B cell (primary cell): ENCODE measurements around the gene EIF5A. TPM values are rescaled to one million over a fixed set of nuclear protein-coding genes. Genes with fewer than 3 reads are reported as not detected.

Experiments
- ATAC-seq: fragments of 200-7000 bp; cut with Tn5 transposase; one replicate; pipeline ENCODE4 v1.10.0; 2021; ENCODE audit warnings: low read depth, mild to moderate bottlenecking, moderate number of reproducible peaks, moderate library complexity
- CTCF ChIA-PET: fragments of 350-600 bp; sonication (Branson Sonifier 250); formaldehyde crosslinking; loops from one replicate; lab custom pipeline; 2021; ENCODE audit warnings: antibody characterized with exemption, inconsistent platforms; lab: Charles Lee
- POLR2A ChIA-PET: fragments of 350-600 bp; sonication (Branson Sonifier 250); formaldehyde crosslinking; loops from one replicate; lab custom pipeline; 2021; ENCODE audit warnings: antibody characterized with exemption; lab: Charles Lee
- DNase-seq: peaks from one replicate; pipeline ENCODE4 v3.0.0; 2013
- H2AFZ ChIP-seq: 2 replicates; pipeline ENCODE4 v1.6.1; 2012; ENCODE audit warnings: mild to moderate bottlenecking, low read depth, low read length; ENCODE audit not compliant: insufficient read depth, poor library complexity, severe bottlenecking
- H3K27ac ChIP-seq, 2 donors: 1 replicate in 1 of 2; 2 replicates in 1 of 2; pipeline ENCODE4 v1.5.1; 2012 to 2013; ENCODE audit warnings: low read length in 2 of 2, mild to moderate bottlenecking in 2 of 2, moderate library complexity in 1 of 2
- H3K27me3 ChIP-seq, 4 experiments: fragments of 200-600 bp in 1 of 4; sonication (generic) in 1 of 4; replicated peaks in 1 of 4; 1 replicate in 2 of 4; 2 replicates in 2 of 4; pipeline versions ENCODE4 v1.6.1 to v1.7.0; 2013 to 2016; ENCODE audit warnings: low read length in 3 of 4, mild to moderate bottlenecking in 2 of 4, mixed read lengths in 1 of 4, moderate library complexity in 1 of 4; ENCODE audit not compliant: insufficient read depth in 4 of 4, control insufficient read depth in 3 of 4; ENCODE audit errors: control extremely low read depth in 1 of 4
- H3K36me3 ChIP-seq, 2 experiments: replicated peaks in 1 of 2; 1 replicate in 1 of 2; 2 replicates in 1 of 2; pipeline versions ENCODE4 v1.6.1 to v1.7.1; 2013; ENCODE audit warnings: low read length in 1 of 2; ENCODE audit not compliant: insufficient read depth in 2 of 2, control insufficient read depth in 1 of 2; ENCODE audit errors: control extremely low read depth in 1 of 2, extremely low read depth in 1 of 2
- H3K4me1 ChIP-seq, 2 donors: fragments of 200-600 bp in 1 of 2; sonication (generic) in 1 of 2; 1 replicate in 1 of 2; 2 replicates in 1 of 2; pipeline versions ENCODE4 v1.5.1 to v1.6.1; 2013 to 2017; ENCODE audit warnings: low read length in 2 of 2; ENCODE audit not compliant: control insufficient read depth in 2 of 2, insufficient read depth in 2 of 2
- H3K4me2 ChIP-seq: replicated peaks from 2 replicates; pipeline ENCODE3; 2012; ENCODE audit warnings: mild to moderate bottlenecking, low read depth, low read length; ENCODE audit not compliant: poor library complexity, severe bottlenecking
- H3K4me3 ChIP-seq, 5 experiments: fragments of 200-600 bp in 1 of 5; sonication (generic) in 1 of 5; 1 replicate in 3 of 5; 2 replicates in 2 of 5; pipeline versions ENCODE4 v1.5.1 to v1.7.0; 2011 to 2016; ENCODE audit warnings: low read length in 4 of 5, mild to moderate bottlenecking in 4 of 5, low read depth in 2 of 5, control low read depth in 1 of 5, moderate library complexity in 1 of 5; ENCODE audit not compliant: insufficient read depth in 1 of 5; ENCODE audit errors: control extremely low read depth in 1 of 5, extremely low read depth in 1 of 5
- H3K79me2 ChIP-seq: fragments of 200-600 bp; sonication (generic); one replicate; pipeline ENCODE4 v1.6.0; 2016; ENCODE audit warnings: low read length; ENCODE audit not compliant: control insufficient read depth, insufficient read depth
- H3K9ac ChIP-seq: fragments of 200-600 bp; sonication (generic); 2 replicates; pipeline ENCODE4 v1.6.1; 2017; ENCODE audit warnings: mild to moderate bottlenecking, low read length, moderate library complexity
- H3K9me3 ChIP-seq, 3 donors: one replicate each; pipeline versions ENCODE4 v1.6.1 to v1.7.1; 2013; ENCODE audit warnings: low read length in 2 of 3; ENCODE audit not compliant: control insufficient read depth in 2 of 3, insufficient read depth in 1 of 3; ENCODE audit errors: control extremely low read depth in 1 of 3
- H4K20me1 ChIP-seq: 2 replicates; pipeline ENCODE4 v1.6.0; 2012; ENCODE audit warnings: mild to moderate bottlenecking, low read length; ENCODE audit not compliant: insufficient read depth, control insufficient read depth, poor library complexity, severe bottlenecking
- H3K27ac Mint-ChIP-seq: one replicate; pipeline ENCODE4 v1.8.0; 2021; ENCODE audit warnings: mixed read lengths
- H3K27me3 Mint-ChIP-seq: one replicate; pipeline ENCODE4 v1.8.0; 2021; ENCODE audit warnings: mixed read lengths
- H3K4me1 Mint-ChIP-seq: one replicate; pipeline ENCODE4 v1.8.0; 2021; ENCODE audit warnings: mixed read lengths
- H3K4me3 Mint-ChIP-seq: one replicate; pipeline ENCODE4 v1.8.0; 2021; ENCODE audit warnings: mixed read lengths
- H3K9me3 Mint-ChIP-seq: one replicate; pipeline ENCODE4 v1.8.0; 2022; ENCODE audit warnings: mixed read lengths; ENCODE audit not compliant: insufficient read depth
- CTCF ChIP-seq: fragments of 200-600 bp; IDR thresholded peaks from one replicate; pipeline ENCODE4 v1.8.0; 2022; ENCODE audit warnings: antibody characterized with exemption, mild to moderate bottlenecking
- EZH2 ChIP-seq: IDR thresholded peaks from 2 replicates; pipeline ENCODE4 v1.6.1; 2012; ENCODE audit warnings: borderline replicate concordance, low read depth, mild to moderate bottlenecking, moderate library complexity, low read length; ENCODE audit not compliant: insufficient read depth, poor library complexity, severe bottlenecking
- WGBS: methylation state at CpG from one replicate; pipeline ENCODE4 v1.1.5; 2013; ENCODE audit warnings: missing lambda C conversion rate; ENCODE audit not compliant: insufficient coverage; 5-methylcytosine and 5-hydroxymethylcytosine counted together
- intact Hi-C: fragments of 100-400 bp; cut with micrococcal nuclease; formaldehyde crosslinking; loops from one replicate; pipeline ENCODE4 v1.10.0; 2022
- polyA plus RNA-seq: library from polyadenylated mRNA; depleted of rRNA; stranded (reverse); fragments of >200 nt; gene quantifications from 2 replicates; pipeline ENCODE4 v1.2.3, GENCODE V29; 2012
- total RNA-seq, 2 donors: library from RNA; stranded (reverse); fragments of 120-200 nt in 1 of 2; gene quantifications; 1 replicate in 1 of 2; 2 replicates in 1 of 2; pipeline versions ENCODE4 v1.2.3 to v1.2.4, GENCODE V29; 2013 to 2022

EIF5A gene
- total and polyA plus RNA-seq, 2 donors (not counting 1 experiment from before 2014, with no cell fraction given) = 233 to 576 TPM

- WGBS = 100% methylated on average over 1 of the region's 1 CpG
- H2AFZ ChIP-seq = no peak overlapping the region
- peak overlapping the region; percentile 88 for H3K4me2 ChIP-seq
- peaks cover 25% of the 10 kb centered on the region for H3K79me2 ChIP-seq
- Mint-ChIP-seq H3K9me3 (no peaks in the 10 kb centered on the region), H3K27me3 (no peaks in the 10 kb centered on the region), H3K27ac (peak overlapping the region; percentile 94), H3K4me3 (peak overlapping the region; percentile 96), H3K4me1 (peaks cover 38% of the 10 kb centered on the region)
- TF ChIP-seq EZH2 (no peak), CTCF (no peak)
- ATAC-seq (no peak), DNase-seq (no peak)
- H4K20me1 ChIP-seq = peaks cover 5% of the 10 kb centered on the region
- peaks cover 0 to 29% of the 10 kb centered on the region in 2 experiments for H3K36me3 ChIP-seq
- H3K27me3 ChIP-seq = no peaks in the 10 kb centered on the region
- H3K27ac ChIP-seq = no peak overlapping the region
- peak overlapping the region; percentile 86 for H3K9ac ChIP-seq
- H3K9me3 ChIP-seq = no peaks in the 10 kb centered on the region
- ChIA-PET CTCF (interaction anchor here (1.7 to 5.1 kb wide), 3 partner anchors 9 to 32 kb away, joined by 5 to 47 read pairs (median 15); partner anchors contain the start of gene ACAP1), POLR2A (interaction anchor here (1.2 kb wide), 1 partner anchor 12 kb away, joined by 3 read pairs; the partner anchor contains the start of gene GPS2)
- intact Hi-C loops = no loop called here
- peaks cover 23 to 42% of the 10 kb centered on the region in 2 donors for H3K4me1 ChIP-seq
- H3K4me3 ChIP-seq = no peak overlapping the region
Measured at GRCh38 chr17:7328009-7328408, 20.6 kb downstream of the EIF5A start.

- peak within 1 kb of the TSS; percentile 94 for H2AFZ ChIP-seq
- H3K9ac ChIP-seq = peak within 1 kb of the TSS; percentile 86
- H3K27me3 ChIP-seq = no peaks in the 10 kb centered on the region
- peak within 1 kb of the TSS; percentile 65 to 92 (median 81) for H3K4me3 ChIP-seq
- POLR2A ChIA-PET = interaction anchor here (0.7 to 2.4 kb wide), 15 partner anchors 9 to 919 kb away, joined by 3 to 18 read pairs (median 5); partner anchors contain the start of genes CD68, CTC1, CTDNEP1 and ELP5
- peak within 1 kb of the TSS; percentile 88 for H3K4me2 ChIP-seq
- CTCF ChIA-PET = interaction anchor here (0.9 to 3.0 kb wide), 13 partner anchors 8 to 159 kb away, joined by 3 to 20 read pairs (median 7); partner anchors contain the start of genes ACADVL, ACAP1, DLG4 and GPS2
- WGBS = under 1% methylated on average over 45 of the region's 50 CpGs
- H3K36me3 ChIP-seq = peaks cover 0 to 20% of the 10 kb centered on the region in 2 experiments
- Mint-ChIP-seq H3K27me3 (no peaks in the 10 kb centered on the region), H3K4me3 (peak within 1 kb of the TSS; percentile 96), H3K9me3 (no peaks in the 10 kb centered on the region), H3K27ac (peak within 1 kb of the TSS; percentile 98), H3K4me1 (peaks cover 41% of the 10 kb centered on the region)
- H3K9me3 ChIP-seq = no peaks in the 10 kb centered on the region
- peaks cover 23% of the 10 kb centered on the region for H3K79me2 ChIP-seq
- intact Hi-C loops = loop anchor here (1.0 kb wide), 9 partner anchors 14 to 243 kb away; partner anchors contain the start of genes DVL2, EIF5A, ELP5 and GABARAP
- H4K20me1 ChIP-seq = peaks cover 4% of the 10 kb centered on the region
- peak within 1 kb of the TSS; percentile 86 to 93 for H3K27ac ChIP-seq
- H3K4me1 ChIP-seq = peaks cover 23 to 49% of the 10 kb centered on the region in 2 donors
- DNase-seq (peak; percentile 73), ATAC-seq (no peak)
- TF ChIP-seq CTCF = no peak
Measured at GRCh38 chr17:7328840-7329373, 21.5 kb downstream of the EIF5A start, which contains the start of gene NEURL4. Gene NEURL4 (minus strand): TSS chr17:7329335. CDS start chr17:7329312, 23 bp downstream.
